NCI-H82 treated with DMSO at 0.1 percent for 48 hours (cell line): ENCODE results near the gene TMEM254.
"Not testable (repeated sequence)": the region's sequence is repeated elsewhere in the genome, so short reads cannot be mapped to it uniquely, and the experiment has no call there.

Experiments used
- DNase-seq: peaks from one replicate; lab custom pipeline; 2025; ENCODE audit not compliant: unreplicated experiment; lab: John Stamatoyannopoulos, UW

The TMEM254 gene

DNA sequence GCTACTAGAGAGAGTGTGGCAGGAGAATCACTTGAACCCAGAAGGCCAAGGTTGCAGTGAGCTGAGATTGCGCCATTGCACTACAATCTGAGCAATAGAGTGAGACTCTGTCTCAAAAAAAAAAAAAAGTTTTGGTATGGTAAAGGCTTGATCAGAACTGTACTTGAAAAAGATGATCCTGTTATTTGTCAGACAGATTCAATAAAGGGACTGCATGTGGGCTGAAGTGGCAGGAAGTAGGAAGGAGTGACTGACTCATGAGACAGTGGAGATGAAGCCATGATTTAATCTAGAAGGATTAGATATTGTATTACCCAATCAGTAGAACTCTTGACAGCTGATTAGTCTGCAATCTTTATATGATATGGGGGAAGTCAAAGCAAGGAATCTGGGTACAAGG is 2.7 kb upstream of the TMEM254 start:
- DNase-seq = no peak

DNA sequence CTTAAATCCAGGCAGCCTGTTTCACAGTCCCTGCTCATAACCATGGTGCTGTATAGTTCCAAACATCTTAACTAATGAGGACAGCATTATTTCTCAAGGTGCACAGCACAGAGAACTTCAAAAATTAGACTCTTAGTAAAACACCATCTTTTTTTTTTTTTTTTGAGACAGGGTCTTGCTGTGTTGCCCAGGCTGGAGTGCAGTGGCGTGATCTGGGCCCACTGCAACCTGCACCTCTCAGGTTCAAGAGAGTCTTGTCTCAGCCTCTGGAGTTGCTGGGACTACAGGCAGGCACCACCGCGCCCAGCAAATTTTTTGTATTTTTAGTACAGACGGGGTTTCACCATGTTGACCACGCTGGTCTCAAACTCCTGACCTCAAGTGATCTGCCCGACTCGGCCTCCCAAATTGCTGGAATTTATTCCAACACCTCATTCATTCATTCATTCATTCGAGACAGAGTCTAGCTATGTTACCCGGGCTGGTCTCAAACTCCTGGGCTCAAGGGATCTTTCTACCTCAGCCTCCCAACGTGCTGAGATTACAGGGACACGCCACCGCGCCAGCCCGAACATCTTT is 507 bp upstream of the TMEM254 start:
- no peak for DNase-seq

DNA sequence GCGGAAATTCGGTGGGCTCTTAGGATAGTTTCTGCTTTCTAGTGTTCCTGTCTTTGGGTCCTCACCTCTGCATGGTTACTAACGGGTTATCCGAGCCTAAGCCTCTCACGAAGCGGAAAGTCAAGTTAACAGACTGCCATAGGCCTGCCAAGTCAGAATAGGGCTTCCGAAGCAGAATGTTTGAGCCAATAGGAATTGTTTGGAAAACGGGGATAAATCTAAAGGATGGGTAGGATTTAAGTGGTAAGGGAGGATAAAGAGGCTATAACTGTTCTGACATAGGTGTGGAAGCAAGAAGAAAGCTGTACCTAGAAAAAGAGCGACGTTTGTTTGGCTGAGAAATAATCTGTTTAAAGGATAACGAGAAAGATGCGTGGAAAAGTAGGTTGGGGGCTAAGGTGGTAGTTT is 851 bp downstream of the TMEM254 start:
- DNase-seq = no peak

DNA sequence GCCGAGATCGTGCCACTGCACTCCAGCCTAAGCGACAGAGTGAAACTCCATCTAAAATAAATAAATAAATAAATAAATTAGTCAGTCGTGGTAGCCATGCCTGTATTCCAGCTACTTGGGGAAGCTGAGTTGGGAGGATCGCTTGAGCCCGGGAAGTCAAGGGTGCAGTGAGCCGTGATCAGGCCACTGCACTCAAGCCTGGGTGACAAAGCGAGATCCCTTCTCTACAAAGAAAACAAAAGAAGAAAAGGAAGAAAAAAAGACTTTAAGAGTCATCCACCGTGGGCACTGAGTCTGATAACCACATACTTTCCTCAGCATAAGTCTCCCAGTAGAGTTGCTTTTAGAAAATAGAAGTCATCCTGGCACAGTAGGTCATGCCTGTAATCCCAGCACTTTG is 2.6 kb downstream of the TMEM254 start:
- no peak for DNase-seq

DNA sequence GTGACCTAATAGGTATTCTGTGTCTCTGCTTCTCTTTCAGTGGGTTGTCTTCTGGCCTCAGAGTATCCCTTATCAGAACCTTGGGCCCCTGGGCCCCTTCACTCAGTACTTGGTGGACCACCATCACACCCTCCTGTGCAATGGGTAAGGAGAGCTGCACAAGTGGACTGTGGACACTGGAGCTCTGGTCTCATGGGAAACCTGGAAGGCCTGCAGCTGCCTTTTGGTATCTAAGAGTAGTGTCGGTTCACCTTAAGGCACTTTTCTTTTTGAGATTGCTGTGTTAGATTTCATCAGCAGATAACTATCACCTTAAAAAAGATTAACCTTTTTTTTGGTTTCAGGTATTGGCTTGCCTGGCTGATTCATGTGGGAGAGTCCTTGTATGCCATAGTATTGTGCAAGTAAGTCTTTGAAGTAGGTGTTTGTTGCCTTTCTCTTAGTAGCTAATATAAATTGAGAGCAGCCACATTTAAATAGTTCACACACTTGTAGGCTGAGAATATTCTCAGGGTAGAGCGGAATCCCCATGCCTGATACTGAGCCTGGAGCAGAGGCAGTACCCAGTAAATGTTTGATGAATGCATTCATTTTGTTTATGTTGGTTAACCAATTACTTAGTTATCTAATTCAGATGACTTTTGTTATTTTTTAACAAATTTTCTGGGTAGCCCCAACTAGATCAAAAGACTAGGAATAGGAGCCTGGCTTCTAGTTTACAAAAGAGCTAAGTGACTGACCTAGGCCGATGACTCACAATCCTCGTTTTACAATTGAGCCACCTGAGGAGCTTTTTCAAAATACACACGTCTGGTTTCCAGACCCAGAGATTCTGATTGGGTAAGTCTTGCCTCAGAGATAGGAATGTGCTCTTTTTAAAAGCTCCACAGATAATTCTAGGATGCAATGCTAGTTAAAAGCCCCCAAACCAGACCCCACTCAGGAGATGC is 3.6 kb downstream of the TMEM254 start:
- no peak for DNase-seq

DNA sequence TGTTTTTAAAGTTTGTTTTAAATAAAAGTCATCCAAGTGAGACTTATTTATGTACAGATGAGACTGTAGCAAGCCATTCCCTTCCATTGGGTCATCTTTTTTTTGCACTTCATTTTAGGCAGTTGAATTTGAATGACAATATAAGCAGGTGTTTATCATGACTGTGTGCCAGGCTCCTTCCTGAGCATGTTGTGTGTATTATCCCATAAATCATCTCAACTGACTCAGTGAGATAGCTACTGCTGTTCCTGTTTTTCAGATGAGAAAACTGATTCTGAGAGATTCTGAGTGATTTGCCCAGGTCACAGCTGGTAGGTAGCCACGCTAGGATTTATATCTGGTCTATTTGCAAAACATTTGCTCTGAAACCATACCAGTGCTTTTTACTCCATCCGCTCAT is 11.7 kb downstream of the TMEM254 start:
- no peak for DNase-seq

DNA sequence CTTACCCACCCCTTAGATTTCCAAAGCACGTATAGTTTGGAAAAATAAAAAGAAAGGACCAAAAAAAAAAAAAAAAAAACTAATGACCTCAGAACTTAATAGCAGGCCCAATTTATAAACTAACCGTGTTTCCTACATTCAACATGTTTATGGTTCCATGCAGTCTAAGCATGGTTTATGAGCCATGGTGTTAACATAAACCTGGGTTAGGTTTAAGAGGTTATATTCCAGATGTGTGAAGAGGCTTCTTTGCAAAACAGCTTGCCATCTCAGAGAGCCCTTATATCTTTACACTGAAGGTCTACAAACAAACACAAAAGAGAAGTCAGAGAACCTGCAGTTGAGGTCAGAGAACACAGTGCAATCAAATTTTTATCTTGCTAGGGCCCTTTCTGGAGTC is 15.8 kb downstream of the TMEM254 start:
- DNase-seq = no peak

DNA sequence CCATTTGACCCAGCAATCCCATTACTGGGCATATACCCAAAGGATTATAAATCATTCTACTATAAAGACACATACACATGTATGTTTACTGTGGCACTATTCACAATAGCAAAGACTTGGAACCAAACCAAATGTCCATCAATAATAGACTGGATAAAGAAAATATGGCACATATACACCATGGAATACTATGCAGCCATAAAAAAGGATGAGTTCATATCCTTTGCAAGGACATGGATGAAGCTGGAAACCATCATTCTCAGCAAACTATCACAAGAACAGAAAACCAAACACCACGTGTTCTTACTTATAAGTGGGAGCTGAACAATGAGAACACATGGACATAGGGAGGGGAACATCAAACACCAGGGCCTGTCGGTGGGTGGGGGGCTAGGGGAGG is 19.8 kb downstream of the TMEM254 start:
- DNase-seq = not testable (repeated sequence)

DNA sequence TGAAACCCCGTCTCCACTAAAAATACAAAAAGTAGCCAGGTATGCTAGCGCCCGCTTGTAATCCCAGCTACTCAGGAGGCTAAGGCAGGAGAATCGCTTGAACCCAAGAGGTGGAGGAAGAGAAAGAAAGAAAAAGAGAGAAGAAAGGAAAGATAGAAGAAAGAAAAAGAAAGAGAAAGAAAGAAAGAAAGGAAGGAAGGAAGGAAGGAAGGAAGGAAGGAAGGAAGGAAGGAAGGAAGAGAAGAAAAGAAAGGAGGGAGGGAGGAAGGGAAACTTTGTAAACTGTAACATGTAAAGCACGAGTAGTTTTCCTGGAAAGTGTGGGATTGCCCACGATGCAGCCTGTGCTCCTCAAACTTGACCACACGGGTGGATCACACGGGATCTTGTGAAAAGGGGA is 20.8 kb downstream of the TMEM254 start:
- not testable (repeated sequence) for DNase-seq

DNA sequence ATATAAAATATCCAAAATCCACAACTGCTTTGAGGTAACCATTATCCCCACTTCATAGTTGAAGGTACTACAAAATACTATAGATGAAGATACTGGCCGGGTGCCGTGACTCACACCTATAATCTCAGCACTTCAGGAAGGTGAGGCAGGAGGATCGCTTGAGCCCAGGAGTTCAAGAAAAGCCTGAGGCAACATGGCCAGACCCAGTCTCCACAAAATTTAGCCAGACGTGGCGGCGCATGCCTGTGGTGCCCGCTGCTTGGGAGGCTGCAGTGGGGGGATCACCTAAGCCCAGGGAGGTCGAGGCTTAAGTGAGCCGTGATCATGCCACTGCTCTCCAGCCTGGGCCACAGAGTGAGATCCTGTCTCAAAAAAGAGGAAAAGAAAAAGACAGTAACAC is 21.7 kb downstream of the TMEM254 start:
- DNase-seq = no peak

DNA sequence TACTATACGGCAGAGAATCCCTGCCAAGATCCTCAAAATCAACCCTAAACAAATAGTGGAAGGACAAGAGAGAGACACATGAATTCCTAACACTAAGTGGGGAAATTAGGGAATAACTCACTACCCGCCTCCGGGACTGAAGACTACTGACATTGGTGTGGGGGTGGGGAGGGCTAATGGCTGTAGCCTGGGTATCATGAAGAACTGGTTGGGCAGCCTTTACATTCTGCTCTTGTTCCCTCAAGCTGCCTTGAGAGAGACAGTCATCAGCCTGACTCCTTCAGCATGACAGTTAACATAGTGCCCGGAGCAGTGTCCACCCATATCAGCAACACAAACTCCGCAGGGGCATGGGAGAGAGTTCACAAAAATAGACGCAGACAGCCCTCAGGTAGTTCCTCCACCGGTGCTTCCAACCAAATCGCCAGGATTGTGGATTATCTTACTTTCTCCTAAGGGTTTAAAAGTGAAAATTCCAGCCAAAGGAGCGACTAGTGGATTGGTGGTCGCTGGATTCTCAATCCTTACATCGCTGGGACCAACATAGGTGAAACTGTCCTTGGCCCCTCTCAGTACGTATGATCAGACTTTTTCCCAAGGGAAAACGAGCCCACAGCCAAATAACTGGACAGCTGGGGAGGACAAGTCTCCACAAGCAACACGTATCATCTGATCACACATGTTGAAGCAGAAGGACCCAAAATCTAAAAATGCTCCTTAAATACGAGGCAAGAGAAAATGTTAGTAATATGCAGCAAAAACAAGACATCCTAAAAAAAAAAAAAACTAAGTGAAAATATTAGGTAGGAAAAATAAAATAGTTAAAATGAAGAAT is 22.6 kb downstream of the TMEM254 start:
- DNase-seq = no peak

DNA sequence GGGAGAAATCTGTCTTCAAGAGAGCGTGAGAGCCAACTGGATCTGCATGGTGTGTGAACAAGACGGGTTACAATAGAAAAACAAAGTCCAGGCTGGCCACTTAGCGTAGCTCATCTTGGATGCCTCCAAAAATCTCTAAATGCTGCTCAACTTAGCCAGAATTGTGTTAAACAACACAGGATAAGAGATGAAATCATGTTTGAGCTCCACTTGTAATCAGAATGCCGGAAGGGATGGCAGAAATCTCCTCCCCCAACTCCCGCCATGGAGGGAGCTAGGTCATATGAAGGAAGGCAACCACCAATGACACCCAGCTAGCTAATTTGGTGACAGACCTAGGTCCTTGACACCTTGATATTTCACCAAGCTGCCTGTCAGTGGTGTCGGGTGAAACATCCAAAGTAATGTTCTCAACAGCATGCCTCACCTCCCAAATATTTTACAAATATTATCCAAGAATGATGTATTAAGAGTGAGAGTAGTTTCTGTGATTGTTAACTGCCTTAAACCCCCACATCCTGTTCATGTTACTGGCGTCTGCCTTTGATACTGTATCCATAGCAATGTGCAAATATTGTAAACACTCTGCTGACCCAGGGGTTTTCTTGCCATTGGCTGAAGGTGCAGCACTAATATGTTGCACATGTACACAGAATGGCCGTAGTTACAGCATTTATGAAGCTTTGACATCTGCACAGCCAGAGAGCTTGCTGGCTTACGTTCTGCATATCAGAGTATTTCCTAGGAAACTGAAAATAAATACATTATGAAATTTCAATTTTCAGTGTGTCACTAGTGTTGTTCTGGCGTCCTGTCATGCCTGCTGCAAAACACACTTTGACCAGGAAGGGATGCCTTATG is 25.8 kb downstream of the TMEM254 start:
- DNase-seq = no peak

DNA sequence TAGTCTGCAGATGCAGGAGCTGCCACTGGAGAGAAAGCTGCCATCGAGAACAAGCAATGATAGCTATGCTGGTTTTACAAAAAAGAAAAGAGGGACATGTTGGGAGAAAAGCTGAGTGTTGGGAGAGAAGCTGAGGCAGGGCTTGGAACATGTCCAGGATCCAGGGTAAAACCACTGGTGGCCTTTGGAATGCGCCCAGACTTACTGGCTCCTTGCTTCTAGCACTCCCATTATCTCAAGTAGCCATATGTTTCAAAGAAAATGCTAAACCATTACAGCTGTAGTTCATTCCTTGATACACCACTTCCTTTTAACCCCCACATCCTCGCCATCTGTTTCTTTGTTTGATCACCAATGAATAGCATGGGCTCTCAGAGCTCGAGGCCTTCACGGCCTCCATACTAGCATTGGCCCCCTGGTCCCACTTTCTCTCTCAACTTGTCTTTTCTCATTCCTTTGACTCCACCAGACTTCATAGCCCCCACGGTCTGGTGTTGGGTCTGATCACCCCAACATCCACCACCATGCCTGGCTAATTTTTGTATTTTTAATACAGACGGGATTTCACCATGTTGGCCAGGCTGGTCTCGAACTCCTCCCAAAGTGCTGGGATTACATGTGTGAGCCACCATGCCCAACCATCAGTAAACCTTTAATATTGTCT is 30.2 kb downstream of the TMEM254 start:
- DNase-seq = no peak

DNA sequence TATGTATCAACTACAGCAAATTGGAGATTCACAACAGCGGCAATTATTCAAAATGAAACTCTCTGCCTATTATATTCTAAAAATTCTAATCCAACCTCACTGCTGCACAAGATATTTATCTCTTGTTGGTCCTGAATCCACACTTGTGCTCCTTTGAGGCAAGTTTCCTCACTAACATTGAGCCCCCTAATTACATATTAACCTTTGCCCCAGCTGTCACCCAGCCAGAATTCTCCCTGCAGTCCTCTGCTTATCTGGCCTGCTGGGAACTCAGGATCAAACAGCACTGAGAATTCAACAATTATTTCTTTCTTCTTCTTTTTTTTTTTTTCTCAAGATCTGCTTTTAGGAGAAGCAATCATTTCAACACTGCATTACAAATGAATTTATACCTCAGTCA is 32.5 kb downstream of the TMEM254 start:
- DNase-seq = no peak

DNA sequence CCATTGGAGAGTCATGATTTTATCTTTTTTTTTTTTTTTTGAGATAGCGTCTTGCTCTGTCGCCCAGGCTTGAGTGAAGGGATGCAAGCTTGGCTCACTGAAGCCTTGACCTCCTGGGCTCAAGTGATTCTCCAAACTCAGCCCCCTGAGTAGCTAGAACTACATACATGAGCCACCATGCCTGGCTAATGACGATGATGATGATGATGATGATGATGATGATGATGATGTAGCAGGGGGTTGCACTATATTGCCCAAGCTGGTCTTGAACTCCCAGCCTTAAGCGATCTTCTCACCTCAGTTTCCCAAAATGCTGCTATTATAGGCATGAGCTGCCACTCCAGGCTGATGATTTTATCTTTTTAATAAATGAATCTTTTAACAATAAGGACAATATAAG is 40.2 kb downstream of the TMEM254 start:
- DNase-seq = no peak

DNA sequence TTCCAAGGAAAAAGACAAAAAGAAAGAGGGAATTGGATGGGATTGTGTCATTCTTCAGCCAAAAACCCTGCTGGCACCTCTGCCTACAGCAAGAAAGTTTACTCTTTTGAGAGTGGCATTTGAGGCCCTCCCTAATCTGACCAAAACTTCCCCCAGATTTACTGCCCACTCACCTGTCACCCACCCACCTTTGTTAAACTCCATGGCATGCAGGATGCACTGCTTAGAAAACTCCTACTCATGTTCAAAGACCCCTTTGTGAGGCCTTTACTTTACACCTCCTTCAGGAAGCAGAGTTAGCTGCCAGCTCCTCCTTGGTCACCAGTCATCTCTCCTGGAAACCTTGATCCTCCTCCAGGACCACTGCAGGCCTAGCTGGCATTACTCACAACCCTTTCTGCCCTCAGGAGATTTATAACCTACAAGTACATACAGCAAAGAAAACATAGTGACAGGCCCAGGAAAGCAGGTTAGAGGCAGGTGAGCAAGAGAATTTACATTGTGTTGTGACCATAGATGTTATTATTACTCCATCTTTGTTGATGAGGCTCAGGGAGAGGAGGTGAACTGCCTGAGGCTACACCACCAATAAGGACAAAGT is 43.7 kb downstream of the TMEM254 start:
- DNase-seq = no peak

DNA sequence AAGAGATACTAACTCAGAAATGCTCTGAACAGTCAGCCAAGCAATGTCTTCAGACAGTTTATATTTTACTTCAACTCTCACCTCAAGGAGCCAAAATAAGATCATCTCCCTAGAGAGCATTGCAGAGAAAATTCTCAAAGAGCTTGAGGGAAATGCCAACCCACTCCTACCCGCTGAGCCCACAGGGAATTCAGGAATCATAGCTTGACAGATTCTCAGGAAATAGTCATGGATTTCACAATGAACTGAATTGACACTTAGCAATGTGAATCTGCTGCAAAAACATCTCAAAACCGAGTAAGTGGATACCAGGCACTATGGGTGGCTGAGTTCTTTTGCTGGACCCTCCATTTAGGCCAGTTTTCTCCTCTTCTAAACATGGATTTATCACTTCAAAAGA is 44.3 kb downstream of the TMEM254 start:
- no peak for DNase-seq

DNA sequence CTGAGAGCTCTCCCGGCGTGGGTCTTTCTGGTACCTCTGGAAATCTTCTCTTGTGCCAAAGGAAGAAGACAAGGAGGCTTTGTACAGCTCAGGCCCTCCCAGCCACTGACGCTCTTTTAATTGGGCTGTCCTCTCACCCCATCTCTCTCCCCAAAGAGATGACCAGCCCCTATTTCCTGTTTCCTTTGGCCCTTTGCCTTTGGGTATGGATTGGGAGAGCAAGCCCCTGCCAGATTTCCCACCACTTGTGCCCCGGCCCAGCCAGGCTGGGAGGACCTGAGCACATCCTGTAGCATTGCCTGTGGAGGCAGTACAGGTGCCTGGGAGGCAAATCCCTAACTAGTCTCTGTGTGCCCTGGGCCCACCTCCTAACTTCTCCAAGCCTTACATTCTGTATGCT is 48.4 kb downstream of the TMEM254 start:
- no peak for DNase-seq

DNA sequence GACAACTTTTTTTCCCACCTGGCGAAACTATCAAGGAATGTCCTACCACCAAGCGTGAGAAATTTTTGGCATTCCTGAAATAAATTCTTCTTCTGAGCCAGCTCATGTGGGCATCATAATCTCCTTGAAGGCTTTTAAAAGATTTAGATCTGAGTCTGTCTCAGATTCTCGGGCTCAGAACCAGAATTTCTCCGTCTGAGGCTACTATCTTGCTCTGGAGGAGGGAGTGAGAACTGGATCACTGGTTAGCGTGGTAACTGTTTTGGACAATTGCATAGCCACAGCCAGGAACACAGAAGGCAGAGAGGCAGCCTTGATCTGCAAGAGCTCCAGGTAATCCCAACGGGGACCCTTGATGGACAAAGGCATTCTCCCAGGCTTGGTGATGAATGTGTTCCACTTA is 53.0 kb downstream of the TMEM254 start:
- DNase-seq = no peak
